GM19238 (cell line): ENCODE data around the gene RPTOR.

Experiments
- DNase-seq: peaks from one replicate; pipeline ENCODE4 v3.0.0; 2011; ENCODE audit warnings: low spot score; ENCODE audit not compliant: insufficient read length

The RPTOR gene

GRCh38 chr17:80987941-80988461, 443.4 kb downstream of the RPTOR start:
- no peak for DNase-seq

GRCh38 chr17:80989586-80989913, 444.9 kb downstream of the RPTOR start:
- no peak for DNase-seq

- no peak for DNase-seq
These were observed 446.4 kb downstream of the RPTOR start for GRCh38 chr17:80990921-80991644.

GRCh38 chr17:80991645-80992076, 447.0 kb downstream of the RPTOR start, which contains the start of gene CHMP6:
CHMP6 (plus strand) TSS chr17:80991841; CDS start chr17:80991919, 78 bp downstream.
- peak; percentile 90 for DNase-seq

GRCh38 chr17:80992077-80992947, 447.7 kb downstream of the RPTOR start:
- peak; percentile 60 for DNase-seq

GRCh38 chr17:80992948-80993624, 448.4 kb downstream of the RPTOR start:
- no peak for DNase-seq

- no peak for DNase-seq
These were observed 450.5 kb downstream of the RPTOR start for GRCh38 chr17:80995131-80995530.

- DNase-seq: no peak
These were observed 452.0 kb downstream of the RPTOR start for GRCh38 chr17:80996422-80997305.

- no peak for DNase-seq
These were observed 452.9 kb downstream of the RPTOR start for GRCh38 chr17:80997424-80998117.

GRCh38 chr17:80998118-80998747, 453.6 kb downstream of the RPTOR start:
- no peak for DNase-seq

GRCh38 chr17:80998748-80999535, 454.3 kb downstream of the RPTOR start:
- DNase-seq: no peak

- DNase-seq: no peak
These were observed 455.1 kb downstream of the RPTOR start for GRCh38 chr17:80999536-81000333.

GRCh38 chr17:81000334-81000630, 455.6 kb downstream of the RPTOR start:
- DNase-seq: no peak

GRCh38 chr17:81000631-81001357, 456.2 kb downstream of the RPTOR start:
- DNase-seq: no peak

GRCh38 chr17:81002013-81002384, 457.4 kb downstream of the RPTOR start:
- DNase-seq: no peak

GRCh38 chr17:81002409-81003361, 458.0 kb downstream of the RPTOR start:
- DNase-seq: no peak
